Stimulated activated CD8-positive, alpha-beta memory T cell treated with anti-CD3 and anti-CD28 coated beads, Interleukin-15, amount 100 ng/mL, for 1 hour (primary cell): Measurements from ENCODE around the gene MCMBP.
"Not testable (repeated sequence)": the region's sequence is repeated elsewhere in the genome, so short reads cannot be mapped to it uniquely, and the experiment has no call there.

Experiments
- DNase-seq: peaks from one replicate; pipeline ENCODE4 v3.0.0-alpha.2; 2020; ENCODE audit warnings: low read depth

Gene MCMBP

DNA sequence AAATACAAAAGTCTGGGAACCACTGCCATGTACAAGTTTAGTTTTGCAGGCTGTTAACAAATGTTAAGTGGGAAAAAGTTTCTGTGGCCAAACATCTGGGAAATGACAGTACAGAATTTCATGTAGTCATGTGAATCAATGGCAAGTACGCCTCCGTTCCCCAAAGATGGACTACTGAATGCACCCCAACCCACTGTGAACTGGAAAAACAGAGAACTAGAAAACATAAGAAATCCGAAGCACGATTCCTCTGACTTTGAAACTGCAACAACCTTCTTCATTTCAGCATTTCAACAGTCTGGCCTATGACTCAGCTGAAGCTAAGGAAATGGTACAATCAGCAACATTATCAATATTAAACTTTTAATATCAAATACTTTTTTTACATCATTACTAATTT, 41.8 kb downstream of the MCMBP start:
- no peak for DNase-seq

GRCh38 chr10:119829429-119829828, 43.2 kb downstream of the MCMBP start:
- no peak for DNase-seq

DNA sequence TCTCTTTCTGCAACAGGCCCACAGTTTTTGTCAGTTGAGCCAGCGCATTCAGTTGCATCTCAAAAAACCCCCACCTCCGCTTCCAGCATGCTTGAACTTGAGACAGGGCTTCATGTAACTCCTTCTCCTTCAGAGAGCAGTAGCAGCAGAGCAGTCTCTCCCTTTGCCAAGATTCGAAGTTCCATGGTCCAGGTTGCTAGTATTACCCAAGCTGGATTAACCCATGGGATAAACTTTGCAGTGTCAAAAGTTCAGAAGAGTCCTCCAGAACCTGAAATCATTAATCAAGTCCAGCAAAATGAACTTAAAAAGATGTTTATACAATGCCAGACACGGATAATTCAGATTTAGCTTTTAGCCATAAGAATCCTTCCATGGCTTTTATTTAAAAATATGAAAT, 45.2 kb downstream of the MCMBP start:
- DNase-seq, result no peak

DNA sequence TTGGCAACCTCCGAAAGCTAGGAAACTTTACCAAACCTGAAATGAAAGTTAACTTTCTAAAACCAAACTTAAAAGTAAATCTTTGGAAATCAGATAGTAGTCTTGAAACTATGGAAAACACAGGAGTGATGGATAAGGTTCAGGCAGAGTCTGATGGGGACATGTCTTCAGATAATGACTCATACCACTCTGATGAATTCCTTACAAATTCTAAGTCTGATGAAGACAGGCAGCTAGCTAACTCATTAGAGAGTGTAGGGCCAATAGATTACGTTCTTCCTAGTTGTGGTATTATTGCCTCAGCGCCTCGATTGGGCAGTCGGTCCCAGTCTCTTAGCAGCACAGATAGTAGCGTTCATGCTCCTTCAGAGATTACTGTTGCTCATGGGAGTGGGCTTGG, 45.9 kb downstream of the MCMBP start:
- DNase-seq, result no peak

DNA sequence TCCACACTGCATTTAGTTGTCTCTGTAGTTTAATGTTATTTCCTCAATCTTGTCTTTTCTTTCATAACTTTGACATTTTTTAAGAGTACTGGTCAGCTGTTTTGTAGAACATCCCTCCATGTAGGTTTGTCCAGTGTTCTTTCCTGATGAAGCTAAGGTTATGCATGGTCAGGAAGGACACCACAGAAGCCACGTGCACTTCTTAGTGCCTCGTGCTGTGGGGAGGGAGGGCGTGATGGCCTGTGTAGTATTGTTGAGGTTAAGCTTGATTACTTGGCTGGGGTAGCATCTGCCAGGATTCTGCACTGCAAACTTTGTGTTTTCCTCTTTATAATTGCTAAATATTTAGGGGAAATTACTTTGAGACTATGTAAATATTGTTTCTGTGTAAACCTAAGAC, 48.3 kb downstream of the MCMBP start:
- DNase-seq, result no peak

- DNase-seq, result no peak
These were observed 51.5 kb downstream of the MCMBP start for GRCh38 chr10:119821182-119821581.

GRCh38 chr10:119818889-119819270, 53.8 kb downstream of the MCMBP start:
- no peak for DNase-seq

DNA sequence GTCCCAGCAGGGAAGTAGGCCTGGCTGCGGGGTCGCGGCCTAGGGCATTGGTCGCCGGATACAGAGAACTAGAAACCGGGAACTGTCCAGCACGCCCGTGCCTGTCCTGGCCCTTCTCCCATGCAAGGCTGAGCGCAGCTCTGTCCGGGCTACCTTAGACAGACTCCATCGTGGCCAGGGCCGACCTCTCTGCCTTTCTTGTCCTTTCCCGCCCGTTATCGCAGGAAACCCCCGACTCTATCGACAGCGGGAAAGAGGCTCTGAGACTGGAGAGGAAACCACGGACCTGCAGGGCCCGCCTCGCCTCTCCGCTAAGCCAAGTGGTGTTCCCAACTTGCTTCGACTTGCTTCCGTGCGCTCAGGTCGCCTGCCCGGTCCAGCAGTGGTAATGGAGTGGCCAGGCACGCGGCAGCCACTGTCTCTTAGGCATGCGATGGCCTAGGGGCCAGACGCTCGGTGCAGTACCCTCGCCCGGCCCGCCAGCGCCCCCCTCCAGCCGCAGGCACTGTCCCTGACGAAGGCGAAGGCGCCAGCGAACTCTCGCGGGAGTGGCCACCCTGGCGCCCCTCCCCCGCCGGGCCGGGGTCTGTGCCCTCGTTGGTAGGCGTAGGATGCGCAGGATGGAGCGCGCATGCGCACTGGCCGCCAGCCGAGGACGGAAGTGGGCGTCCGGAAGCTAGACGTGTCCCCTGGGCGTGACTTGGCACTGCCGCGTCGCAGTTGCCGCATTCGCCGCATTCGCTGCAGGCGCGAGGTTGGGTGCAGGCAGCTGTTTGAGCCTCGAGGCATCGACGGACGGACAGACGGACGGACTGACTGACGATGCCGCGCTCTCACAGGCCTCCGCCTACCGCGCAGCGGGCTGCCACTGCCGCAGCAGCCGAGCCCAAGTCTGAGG, 54.4 kb downstream of the MCMBP start:
- DNase-seq, result no peak

DNA sequence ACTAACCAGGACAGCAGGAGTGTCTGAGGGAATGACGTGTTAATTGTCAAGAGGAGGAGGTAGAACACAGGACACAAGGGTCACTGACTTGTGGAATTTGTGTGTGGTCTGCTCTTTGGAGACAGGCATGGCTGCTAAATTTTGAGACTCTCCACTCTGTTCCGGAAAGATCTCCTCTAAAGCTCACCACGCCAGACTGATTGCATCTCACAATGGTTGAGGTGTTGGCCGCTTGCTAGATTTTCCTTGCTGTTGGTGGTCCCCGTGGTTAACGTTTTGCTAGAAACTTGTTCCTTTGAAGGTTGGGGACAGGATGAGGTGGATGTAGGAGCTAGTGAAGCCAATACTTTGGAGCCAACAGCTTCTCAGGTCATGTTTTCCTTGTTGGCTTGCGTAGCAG, 57.0 kb downstream of the MCMBP start:
- DNase-seq, result no peak

DNA sequence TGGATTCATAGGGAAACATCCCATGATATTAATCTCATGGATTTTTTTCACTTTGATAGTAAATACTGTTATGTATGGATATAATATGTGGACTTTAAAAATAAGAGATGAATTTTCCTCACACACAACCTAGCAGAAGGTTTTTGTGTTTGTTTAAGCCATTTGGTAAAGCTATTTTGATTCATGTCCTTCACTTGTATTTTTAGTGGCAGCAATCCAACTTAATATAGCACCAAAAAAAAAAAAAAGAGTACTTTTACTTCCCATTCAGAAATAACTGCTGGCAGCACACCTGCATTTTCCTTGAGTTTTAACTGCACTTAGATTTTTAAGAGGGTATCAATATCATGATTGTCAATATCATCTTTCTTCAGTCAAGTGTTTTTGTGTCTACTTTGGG, 60.0 kb downstream of the MCMBP start:
- no peak for DNase-seq

DNA sequence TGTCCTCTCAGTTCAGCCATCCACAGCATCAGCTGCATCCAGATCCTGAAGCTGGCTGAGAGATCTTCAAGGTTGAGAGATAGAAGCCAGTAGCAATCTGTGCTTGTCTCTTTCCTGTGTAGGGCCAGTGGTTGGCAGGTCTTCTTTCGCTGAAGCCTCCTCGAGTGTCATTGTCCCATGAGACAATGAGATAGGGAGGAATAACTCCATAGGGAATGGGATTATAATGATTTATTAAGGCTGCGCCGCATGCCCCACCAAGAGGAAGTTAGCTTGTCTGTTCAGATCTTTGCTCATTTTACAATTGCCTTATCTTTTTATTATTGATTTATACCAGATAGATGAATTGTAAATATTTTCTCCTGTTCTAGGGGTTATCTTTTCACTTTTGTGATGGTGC, 61.5 kb downstream of the MCMBP start:
- no peak for DNase-seq

DNA sequence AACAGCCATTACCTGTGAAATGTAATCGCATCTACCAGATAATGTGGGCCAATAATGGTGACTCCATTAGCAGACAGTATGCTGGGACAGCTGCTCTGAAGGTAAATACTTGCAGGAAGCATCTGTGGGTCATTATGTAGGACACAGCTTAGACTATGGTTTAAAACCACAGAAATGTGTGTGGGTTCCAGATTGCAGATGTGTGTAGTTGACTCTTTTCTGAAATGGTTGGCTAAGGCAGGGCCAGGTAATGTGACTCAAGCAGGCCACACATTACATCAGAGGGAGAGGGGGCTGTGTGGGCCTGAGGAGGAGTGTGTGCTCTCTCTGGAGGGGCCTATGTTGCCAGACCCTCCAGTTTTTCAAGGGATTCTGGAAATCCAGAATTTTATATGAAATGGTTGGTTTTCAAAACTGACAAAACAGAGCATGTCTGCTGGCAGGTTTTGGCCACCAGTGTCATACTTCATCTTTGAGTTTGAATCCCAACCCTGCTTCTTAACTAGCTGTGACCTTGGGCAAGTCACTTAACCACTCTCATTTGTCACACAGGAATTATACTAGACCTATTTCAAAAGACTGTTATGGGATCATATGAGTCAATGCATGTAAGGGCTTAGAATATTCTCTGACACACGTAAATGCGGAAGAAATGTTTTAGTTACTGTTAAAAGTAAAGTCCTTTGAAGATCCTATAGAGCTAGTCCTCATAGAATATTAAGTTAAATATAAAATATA, 64.5 kb downstream of the MCMBP start:
- DNase-seq, result no peak

DNA sequence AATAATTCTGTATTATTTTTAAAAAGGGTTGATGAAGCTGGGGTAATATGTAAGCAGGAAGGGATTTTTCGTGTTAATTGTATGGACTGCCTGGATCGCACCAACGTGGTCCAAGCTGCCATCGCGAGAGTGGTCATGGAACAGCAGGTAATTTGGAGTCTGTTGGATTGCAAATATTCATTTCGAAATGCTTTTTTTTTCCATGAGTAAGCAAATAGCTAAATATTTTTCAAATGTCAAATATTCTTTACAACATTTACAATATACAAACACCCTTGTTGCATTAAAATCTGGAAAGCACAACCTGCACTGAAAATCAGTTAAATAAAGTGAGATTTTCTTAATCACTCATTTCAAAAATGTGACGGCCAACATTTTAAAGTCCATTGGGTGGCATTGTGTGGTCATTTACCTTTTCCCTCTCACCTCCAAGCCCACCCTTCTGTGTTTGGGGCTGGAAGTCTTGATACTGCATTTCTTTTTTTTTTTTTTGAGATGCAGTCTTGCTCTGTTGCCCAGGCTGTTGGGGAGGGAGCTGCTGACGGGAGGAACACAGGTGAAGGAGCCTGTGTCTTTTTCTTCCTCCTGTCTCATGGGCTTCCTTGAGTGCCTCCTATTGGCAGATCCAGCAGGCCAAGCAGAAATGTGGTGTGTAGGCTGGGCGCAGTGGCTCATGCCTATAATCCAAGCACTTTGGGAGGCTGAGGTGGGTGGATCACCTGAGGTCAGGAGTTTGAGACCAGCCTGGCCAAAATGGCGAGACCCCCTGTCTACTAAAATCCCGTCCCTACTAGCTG, 66.1 kb downstream of the MCMBP start:
- no peak for DNase-seq

DNA sequence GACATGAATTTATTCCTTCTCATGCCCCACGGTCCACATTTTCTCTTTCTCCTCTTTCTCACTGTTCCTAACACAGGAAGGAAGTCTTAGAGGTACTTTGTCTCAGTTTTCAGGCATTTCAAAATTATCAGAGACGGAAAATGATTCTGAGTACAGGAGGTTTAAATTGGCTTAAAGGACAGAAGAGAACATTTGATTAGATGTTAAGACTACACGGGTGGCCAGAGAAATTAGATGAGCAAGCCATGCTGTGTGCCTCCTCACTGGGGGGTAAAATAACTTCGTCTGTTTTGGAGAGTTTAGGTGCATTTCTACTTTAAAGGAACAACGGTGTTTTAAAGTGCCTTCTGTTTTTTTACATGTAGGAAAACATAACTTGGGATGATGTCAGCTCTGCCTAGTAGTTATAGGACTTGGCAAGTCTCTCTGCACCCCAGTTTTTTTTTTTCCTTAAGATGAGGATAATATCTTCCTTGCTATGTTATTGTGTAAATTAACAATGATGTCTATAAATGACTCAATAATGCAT, 66.9 kb downstream of the MCMBP start:
- no peak for DNase-seq

GRCh38 chr10:119803264-119803663, 69.4 kb downstream of the MCMBP start:
- no peak for DNase-seq

GRCh38 chr10:119801998-119802538, 70.6 kb downstream of the MCMBP start:
- DNase-seq, result no peak

- no peak for DNase-seq
These were observed 71.5 kb downstream of the MCMBP start for GRCh38 chr10:119801176-119801575.

DNA sequence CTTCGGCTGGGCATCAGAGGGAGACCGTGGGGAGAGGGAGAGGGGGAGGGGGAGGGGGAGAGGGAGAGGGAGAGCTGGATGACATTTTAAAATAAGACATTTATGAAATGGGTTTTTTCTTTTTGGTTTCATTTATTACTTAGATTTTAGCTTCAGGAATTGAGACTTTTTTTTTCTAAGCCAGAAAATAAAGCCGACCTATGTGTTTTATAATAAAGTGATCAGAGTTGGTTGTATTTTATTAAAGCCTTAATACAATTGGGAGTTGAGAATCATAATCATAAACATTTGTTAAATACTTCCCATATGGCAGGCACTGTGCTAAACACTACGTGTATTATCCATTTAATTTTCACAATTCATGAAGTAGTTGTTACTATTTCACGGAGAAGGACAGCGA, 76.6 kb downstream of the MCMBP start:
- DNase-seq, result no peak

- not testable (repeated sequence) for DNase-seq
These were observed 77.5 kb downstream of the MCMBP start for GRCh38 chr10:119795101-119795500.

DNA sequence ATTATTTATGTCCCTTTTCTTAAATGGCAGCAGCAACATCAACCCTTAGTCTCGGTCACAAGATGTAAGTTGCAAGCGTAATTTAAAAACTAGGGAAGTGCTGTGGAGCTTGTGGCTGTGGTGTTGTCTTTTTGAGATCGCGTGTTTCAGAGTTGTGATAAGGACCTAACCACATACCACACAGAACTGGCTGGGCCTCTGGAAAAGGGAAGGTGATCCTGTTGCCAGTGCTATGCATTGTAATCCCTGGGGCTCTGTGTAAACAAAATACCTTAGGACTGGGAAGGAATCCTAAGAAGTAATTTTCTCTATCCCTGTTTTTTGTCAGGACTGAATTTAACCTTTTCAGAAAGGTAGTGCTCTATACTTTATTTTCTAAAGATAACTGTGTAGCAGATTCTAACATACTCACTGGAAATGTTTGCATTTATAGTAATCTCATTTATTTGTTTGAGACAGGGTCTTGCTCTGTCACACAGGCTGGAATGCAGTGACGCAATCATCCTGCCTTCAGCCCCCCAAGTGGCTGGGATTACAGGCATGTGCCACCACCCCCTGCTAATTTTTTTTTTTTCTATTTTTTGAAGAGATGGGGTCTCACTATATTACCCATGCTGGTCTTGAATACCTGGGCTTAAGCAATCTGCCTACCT, 86.4 kb downstream of the MCMBP start:
- no peak for DNase-seq

- no peak for DNase-seq
These were observed 88.1 kb downstream of the MCMBP start for GRCh38 chr10:119784340-119785067.
